Stimulated activated CD8-positive, alpha-beta memory T cell treated with anti-CD3 and anti-CD28 coated beads, Interleukin-4, amount 100 ng/mL, for 4 hours (primary cell): ENCODE data around the gene NAGLU.

ENCODE experiments used
- DNase-seq, 2 donors: peaks; one replicate each; pipeline ENCODE4 v3.0.0-alpha.2; 2020; ENCODE audit warnings: low read depth in 2 of 2, low spot score in 1 of 2

The NAGLU gene

GRCh38 chr17:42536048-42536371, at the start of gene NAGLU:
Gene NAGLU, plus strand, starts transcription at chr17:42536241. Its CDS starts 32 bp downstream, at chr17:42536273.
- peak; percentile 51 to 72 for DNase-seq

- no peak for DNase-seq
These were observed 48.0 kb upstream of the NAGLU start for GRCh38 chr17:42488032-42488431.

GRCh38 chr17:42493319-42493718, 42.7 kb upstream of the NAGLU start:
- DNase-seq: no peak

- no peak for DNase-seq
These were observed 41.4 kb upstream of the NAGLU start for GRCh38 chr17:42494673-42495072.

DNA sequence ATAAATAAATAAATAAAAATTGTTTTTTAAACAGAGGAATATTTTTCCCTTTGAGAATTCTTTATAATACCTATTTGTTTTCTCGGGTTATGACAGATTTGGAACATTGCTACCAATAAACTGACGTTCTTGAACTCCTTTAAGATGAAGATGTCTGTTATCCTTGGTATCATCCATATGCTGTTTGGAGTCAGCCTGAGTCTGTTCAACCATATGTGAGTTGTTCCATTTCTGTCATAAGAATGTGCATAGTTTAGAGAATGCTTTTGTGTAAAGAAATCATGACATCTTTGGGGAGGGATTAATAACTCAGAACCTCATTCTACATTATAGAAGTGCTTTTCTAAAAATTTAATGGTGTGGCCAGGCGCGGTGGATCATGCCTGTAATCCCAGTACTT, 37.2 kb upstream of the NAGLU start:
- no peak for DNase-seq

DNA sequence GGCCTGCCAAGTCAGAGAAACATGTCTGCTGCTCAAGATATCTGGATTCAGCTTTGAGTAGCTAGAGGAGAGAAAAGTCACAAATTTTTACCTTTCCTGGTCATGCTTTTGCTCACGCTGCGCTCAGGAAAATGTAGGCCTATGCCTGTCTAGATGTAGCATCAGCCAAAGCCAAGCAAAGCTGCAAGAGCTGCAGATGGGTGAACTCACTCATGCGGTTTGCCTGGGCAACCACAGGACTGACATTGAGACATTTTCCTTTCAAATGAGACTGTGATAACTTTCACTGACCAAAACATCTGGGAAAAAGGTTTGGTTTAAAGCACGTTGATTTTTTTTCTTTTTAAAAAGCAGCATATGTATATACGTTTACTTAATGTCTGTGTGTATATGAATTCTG, 34.0 kb upstream of the NAGLU start:
- DNase-seq: no peak

DNA sequence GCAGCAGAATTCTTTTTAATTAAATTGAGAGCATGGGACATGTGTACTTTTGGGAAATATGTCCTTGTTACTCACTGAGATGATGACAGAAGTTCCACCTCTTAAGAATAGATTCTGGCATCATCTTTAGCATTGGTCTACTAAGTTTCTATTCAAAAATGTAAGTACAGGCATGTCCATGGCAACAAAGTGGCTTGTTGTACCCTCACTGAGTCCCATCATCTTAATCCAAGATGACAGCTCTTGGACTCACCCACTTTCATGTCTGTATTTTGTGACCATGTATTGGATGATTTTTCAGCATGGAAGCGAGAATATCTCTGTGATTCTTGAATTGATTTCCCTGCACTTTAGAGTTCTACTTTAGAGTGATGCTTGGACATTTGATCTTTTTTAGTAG, 33.1 kb upstream of the NAGLU start:
- no peak for DNase-seq

GRCh38 chr17:42507671-42508070, 28.4 kb upstream of the NAGLU start:
- no peak for DNase-seq

GRCh38 chr17:42508426-42509165, 27.4 kb upstream of the NAGLU start:
- no peak for DNase-seq

- no peak for DNase-seq
These were observed 26.6 kb upstream of the NAGLU start for GRCh38 chr17:42509409-42509808.

GRCh38 chr17:42509841-42510240, 26.2 kb upstream of the NAGLU start:
- no peak for DNase-seq

GRCh38 chr17:42512246-42512645, 23.8 kb upstream of the NAGLU start:
- no peak for DNase-seq

DNA sequence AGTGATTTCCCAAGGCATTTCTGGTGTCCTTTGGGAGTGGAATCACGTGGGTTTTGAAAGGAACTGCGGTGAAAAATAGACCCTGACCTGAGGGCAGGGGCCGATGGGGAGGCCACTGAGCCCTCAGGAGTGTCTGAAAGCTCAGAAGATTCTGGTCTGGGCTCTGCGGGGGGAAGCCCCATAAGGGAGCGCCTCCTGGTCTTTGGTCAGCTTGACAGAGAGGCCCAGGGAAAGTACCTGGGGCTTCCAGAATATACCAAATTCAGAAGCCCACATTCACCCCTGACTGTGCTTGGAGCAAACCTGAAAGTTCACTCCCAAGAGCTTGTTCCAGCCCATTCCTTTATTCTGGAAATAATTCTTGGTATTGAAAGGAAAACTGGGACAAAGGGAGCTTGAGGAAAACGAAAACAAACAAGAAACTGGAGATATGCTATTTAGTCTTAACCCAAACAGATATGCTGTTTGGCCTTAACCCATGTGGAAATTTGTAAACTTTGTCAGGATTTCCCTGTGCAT, 23.2 kb upstream of the NAGLU start:
- no peak for DNase-seq

GRCh38 chr17:42513686-42514085, 22.4 kb upstream of the NAGLU start:
- DNase-seq: no peak

DNA sequence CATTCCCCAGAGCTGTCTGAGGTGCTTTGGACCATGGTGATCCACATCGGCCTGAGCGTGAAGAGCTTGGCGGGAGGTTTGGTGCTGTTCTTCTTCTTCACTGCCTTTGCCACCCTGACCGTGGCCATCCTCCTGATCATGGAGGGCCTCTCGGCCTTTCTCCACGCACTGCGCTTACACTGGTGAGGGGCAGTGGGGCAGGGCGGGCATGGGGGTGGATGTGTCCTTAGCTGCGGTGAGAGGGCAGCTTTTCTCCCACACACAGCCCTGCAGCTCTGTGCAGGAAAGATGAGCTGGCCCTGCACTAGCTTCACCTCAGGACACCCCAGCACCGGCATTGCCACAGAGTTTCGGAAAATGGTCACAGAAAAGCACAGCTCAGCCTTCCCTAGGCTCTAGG, 21.8 kb upstream of the NAGLU start:
- no peak for DNase-seq

DNA sequence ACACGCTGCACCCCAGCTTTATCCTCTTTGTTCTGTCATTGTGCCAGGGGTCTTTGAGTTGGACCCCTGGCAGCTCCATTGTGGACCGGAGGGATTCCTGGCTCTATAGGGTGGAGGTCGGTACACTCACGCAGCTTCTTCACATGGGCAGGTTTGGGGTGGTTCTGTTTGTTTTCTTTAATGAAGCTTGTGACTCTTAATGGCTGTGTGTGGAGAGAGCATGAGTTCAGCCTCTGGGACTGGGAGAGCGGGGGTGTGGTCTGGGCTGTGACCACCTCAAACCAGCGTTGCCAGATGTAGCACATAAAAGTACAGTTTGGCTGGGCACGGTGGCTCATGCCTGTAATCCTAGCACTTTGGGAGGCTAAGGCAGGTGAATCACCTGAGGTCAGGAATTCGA, 21.2 kb upstream of the NAGLU start:
- DNase-seq: no peak

DNA sequence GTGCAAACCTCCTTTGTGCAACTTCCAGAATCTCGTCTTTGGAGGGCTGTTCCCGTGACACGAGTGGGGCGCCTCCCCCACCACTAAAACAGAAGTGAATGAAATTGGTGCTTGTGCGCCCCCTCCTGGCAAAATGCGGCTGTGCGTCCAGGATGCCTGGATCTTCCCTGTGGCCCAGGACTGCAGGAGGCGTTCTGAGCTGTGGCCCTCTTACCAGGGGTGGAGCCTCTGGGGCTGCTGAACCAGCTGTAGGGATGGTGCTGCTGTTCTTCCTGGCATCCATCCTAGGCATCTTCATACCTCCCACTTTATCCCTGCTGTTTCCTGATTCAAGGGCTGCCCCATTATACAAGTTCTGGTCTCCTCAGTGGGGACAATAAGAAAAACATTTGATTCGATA, 18.5 kb upstream of the NAGLU start:
- peak; percentile 60 to 80 for DNase-seq

DNA sequence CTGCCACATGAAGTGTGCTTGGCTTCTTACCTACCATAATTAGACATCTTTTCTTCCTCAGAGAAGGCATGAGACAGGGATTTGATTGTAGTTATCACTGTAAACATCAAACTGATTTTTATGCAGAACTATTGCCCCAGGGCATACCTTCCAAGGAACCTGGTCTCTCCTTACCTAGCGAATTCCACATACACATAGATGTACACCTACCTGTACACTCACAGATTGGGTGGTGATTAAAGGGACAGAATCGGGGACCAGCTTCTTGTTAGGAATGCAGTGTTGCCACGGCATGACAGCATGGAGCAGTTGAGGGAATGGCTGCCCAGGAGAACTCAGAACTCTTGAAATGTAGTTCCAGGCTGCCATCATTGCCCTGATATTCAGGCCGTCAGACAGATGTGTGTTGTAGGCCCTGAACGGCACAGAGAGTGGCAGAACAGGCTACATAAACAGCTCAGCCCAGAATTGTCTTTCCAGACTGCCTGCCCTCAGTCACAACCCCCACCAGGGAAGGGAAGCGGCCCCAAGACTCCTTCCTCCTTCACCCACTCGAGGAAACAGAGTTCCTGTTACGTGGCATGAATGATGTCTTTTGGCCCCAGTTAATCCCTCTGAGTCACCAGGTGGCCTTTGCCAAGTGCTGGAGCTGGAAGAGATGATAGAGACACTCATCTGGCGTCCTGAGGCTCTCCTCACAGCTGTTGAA, 17.8 kb upstream of the NAGLU start:
- no peak for DNase-seq

DNA sequence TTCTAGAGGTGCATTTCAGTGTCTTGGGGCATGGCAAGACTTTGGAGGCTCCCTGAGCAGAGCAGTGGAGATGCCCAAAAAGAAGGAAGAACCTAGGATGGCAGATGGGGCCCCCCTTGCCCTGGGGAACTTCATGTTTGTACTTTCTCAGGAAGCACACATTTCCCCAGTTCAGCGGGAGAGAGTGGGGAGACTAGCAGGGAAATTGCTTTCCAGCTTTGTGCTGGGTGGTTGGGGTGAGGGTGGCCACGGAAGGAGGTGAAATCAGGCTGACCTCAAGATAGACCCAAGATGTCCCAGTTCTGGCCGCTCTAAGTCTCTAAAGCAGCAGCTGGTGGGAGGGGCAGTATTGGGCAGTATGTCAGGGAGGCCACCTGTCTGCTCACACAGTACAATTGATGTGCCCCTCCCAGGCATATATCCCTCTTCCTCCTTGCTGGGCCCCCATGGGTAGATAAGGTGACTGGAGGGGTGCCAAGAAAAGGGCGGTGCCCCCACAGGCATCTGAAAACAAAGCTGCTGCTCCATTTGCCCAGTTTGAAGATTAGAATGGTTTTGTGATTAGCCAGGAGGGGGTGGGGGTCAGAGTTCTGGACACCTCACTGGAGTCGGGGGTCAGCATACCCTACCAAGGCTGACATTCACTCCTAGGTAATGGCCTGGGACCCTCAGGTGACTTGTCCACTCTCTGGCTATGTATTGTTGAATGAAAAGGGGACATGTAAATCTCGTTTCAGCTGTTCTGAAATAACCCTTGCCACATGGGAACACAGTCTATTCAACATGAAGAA, 17.1 kb upstream of the NAGLU start:
- DNase-seq: no peak

DNA sequence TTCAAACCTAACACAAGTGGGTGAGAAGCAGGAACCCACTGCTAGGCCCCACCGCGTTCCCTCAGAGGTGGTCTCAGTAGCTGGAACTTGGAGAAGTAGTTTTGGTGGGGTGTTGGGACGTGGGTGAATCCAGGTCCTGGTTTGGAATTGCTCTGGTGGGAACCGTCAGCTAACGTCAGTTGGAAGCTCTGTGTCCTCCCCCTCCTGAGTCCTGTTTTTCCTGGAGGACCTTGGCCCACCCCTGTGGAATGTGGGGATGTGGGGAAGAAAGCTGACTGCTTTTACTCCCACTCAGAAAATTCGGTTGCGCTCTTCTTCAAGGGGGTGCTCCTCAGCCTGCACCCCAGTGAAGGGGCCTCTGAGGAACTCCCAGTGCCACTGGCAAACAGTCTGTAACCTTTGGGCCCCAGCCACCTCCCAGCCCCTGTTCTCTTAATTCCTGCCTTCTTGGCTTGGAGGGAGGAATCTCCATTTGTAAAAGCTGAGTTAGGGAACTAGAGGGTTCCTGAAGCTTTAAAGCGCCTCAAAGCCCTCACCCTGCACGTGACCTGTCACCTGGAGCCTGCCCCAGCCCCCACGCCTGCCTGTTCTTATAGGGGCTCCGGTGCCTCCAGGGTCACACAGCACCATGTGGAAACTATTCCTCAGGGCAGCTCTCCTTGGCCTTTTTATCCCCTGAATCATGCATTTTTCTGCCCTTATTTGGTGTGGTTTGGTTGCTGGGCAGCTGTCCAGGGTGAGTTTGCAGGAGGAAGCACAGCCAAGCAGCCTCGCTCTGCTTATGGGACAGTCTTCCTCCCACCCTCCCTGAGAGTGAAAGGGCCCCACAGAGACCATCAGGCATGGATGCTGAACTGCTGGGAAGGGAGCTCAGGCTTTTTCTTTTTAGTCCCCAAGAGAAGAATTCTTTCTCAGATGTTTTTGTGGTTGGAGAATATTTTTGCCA, 16.2 kb upstream of the NAGLU start:
- DNase-seq: no peak

- no peak for DNase-seq
These were observed 15.5 kb upstream of the NAGLU start for GRCh38 chr17:42520540-42520951.
